ENCODE data around the gene PPP2R5C.

PPP2R5C gene

DNA sequence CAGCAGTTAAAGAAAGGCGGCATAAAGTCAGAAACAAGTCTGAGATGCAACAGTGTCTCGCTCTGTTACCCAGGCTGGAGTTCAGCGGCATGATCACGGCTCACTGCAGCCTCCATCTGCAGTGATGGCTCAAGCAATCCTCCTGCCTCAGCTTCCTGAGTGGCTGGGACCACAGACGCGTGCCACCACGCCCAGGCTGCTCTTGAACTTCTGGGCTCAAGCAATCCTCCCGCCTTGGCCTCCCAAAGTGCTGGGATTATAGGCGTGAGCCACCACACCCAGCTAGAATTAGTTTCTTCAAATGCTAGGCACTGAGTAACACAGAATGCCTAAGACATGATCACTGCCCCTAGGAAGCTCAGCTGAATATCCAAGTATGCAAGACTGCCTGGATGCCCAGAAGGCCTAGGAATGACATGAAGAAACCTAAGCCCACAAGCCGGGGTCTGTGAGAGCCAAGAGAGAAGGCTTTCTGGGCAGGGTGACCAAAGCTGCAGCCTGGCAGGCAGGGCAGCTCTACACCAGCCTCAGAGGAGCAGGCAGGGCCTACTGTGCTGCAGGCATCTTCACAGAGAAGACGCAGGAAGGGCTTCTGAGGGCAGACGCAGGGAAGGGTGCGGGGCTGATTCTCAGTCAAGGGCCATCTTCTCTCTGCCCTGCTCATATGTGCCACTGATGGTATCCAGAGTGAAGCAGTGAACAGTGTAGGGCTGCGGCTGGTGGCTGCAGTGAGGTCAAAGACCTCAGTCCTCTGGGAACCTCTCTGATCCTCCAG, 4.3 kb upstream of the PPP2R5C start:
- no peak for DNase-seq
- H3K4me3 ChIP-seq (ENCODE audit: low read depth, low read length) = no peak overlapping the region
- H3K9me3 ChIP-seq (ENCODE audit: severe bottlenecking) = peaks cover 3% of the 10 kb centered on the region
- H3K27ac ChIP-seq = peak overlapping the region; percentile 53; the same call in 1 of the 2 replicates
- H3K27me3 ChIP-seq (ENCODE audit: insufficient read depth, low read depth, severe bottlenecking) = no peaks in the 10 kb centered on the region
- TF ChIP-seq CTCF (IDR thresholded peaks at IDR 0.05; ENCODE audit: low read depth, low read length) = no peak
- no peaks in the 10 kb centered on the region for H3K36me3 ChIP-seq

DNA sequence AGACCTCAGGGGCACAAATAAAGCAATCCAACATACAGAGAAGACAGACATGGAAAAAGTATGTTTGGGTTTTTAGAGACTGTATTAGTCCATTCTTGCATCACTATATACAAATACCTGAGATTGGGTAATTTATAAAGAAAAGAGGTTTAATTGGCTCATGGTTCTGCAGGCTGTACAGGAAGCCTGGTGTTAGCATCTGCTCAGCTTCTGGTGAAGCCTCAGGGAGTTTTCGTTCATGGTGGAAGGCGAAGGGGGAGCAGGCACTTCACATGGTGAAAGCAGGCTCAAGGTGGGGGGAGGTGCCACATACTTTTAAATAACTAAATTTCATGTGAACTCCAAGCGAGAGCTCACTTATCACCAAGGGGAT, 3.7 kb upstream of the PPP2R5C start:
- Histone ChIP-seq H3K27me3 (ENCODE audit: insufficient read depth, low read depth, severe bottlenecking) (no peaks in the 10 kb centered on the region), H3K27ac (no peak overlapping the region), H3K9me3 (ENCODE audit: severe bottlenecking) (peaks cover 3% of the 10 kb centered on the region), H3K36me3 (no peaks in the 10 kb centered on the region), H3K4me3 (ENCODE audit: low read depth, low read length) (no peak overlapping the region)
- TF ChIP-seq CTCF (IDR thresholded peaks at IDR 0.05; ENCODE audit: low read depth, low read length) = no peak
- DNase-seq = no peak

GRCh38 chr14:101758913-101759593, 2.5 kb upstream of the PPP2R5C start:
- Histone ChIP-seq H3K4me3 (ENCODE audit: low read depth, low read length) (no peak overlapping the region), H3K36me3 (no peaks in the 10 kb centered on the region), H3K27me3 (ENCODE audit: insufficient read depth, low read depth, severe bottlenecking) (no peaks in the 10 kb centered on the region), H3K9me3 (ENCODE audit: severe bottlenecking) (peaks cover 3% of the 10 kb centered on the region), H3K27ac (no peak overlapping the region)
- DNase-seq = no peak
- no peak for TF ChIP-seq CTCF (IDR thresholded peaks at IDR 0.05; ENCODE audit: low read depth, low read length)

- H3K4me3 ChIP-seq (ENCODE audit: low read depth, low read length) = peak overlapping the region; percentile 70
- H3K27me3 ChIP-seq (ENCODE audit: insufficient read depth, low read depth, severe bottlenecking) = no peaks in the 10 kb centered on the region
- no peak for TF ChIP-seq CTCF (IDR thresholded peaks at IDR 0.05; ENCODE audit: low read depth, low read length)
- peaks cover 2% of the 10 kb centered on the region; the same call in 1 of the 2 replicates for H3K36me3 ChIP-seq
- peak overlapping the region; percentile 38; the same call in 1 of the 2 replicates for H3K27ac ChIP-seq
- H3K9me3 ChIP-seq (ENCODE audit: severe bottlenecking) = no peaks in the 10 kb centered on the region
- DNase-seq = peak; percentile 98
These were observed 1.1 kb upstream of the PPP2R5C start for GRCh38 chr14:101760138-101761011.

GRCh38 chr14:101761881-101762529, 496 bp downstream of the PPP2R5C start:
- Histone ChIP-seq H3K9me3 (ENCODE audit: severe bottlenecking) (no peaks in the 10 kb centered on the region), H3K36me3 (peaks cover 2% of the 10 kb centered on the region; the same call in 1 of the 2 replicates), H3K4me3 (ENCODE audit: low read depth, low read length) (peak overlapping the region; percentile 62), H3K27me3 (ENCODE audit: insufficient read depth, low read depth, severe bottlenecking) (no peaks in the 10 kb centered on the region), H3K27ac (peak overlapping the region; percentile 54)
- TF ChIP-seq CTCF (IDR thresholded peaks at IDR 0.05; ENCODE audit: low read depth, low read length) = no peak
- peak; percentile 16 for DNase-seq
